HG02884 (cell line): ENCODE results near the gene TMEM156.
"Not testable (repeated sequence)": the region's sequence is repeated elsewhere in the genome, so short reads cannot be mapped to it uniquely, and the experiment has no call there.

Source experiments
- ATAC-seq: cut with Tn5 transposase; IDR thresholded peaks from one replicate; pipeline ENCODE4 v1.9.1; 2021; ENCODE audit warnings: mild to moderate bottlenecking, moderate library complexity; ENCODE audit not compliant: unreplicated experiment

TMEM156 gene

GRCh38 chr4:39044364-39044955, 12.3 kb upstream of the TMEM156 start:
- peak; percentile 60 for ATAC-seq

GRCh38 chr4:39043861-39044363, 11.7 kb upstream of the TMEM156 start:
- no peak for ATAC-seq

GRCh38 chr4:39043058-39043860, 11.1 kb upstream of the TMEM156 start:
- ATAC-seq: no peak

- no peak for ATAC-seq
Measured at GRCh38 chr4:39042366-39042765, 10.2 kb upstream of the TMEM156 start.

- no peak for ATAC-seq
Measured at GRCh38 chr4:39039108-39039507, 6.9 kb upstream of the TMEM156 start.

GRCh38 chr4:39037941-39038340, 5.7 kb upstream of the TMEM156 start:
- no peak for ATAC-seq

GRCh38 chr4:39037491-39037825, 5.2 kb upstream of the TMEM156 start:
- ATAC-seq: no peak

- no peak for ATAC-seq
Measured at GRCh38 chr4:39036172-39036571, 4.0 kb upstream of the TMEM156 start.

GRCh38 chr4:39031590-39032020, 604 bp downstream of the TMEM156 start:
- not testable (repeated sequence) for ATAC-seq

- ATAC-seq: no peak
Measured at GRCh38 chr4:39030725-39031124, 1.5 kb downstream of the TMEM156 start.

- ATAC-seq: no peak
Measured at GRCh38 chr4:39029752-39030694, 2.2 kb downstream of the TMEM156 start.

GRCh38 chr4:39026096-39026495, 6.1 kb downstream of the TMEM156 start:
- ATAC-seq: no peak

- ATAC-seq: no peak
Measured at GRCh38 chr4:39025552-39026085, 6.6 kb downstream of the TMEM156 start.

GRCh38 chr4:39024311-39024865, 7.8 kb downstream of the TMEM156 start:
- no peak for ATAC-seq

GRCh38 chr4:39023059-39023458, 9.2 kb downstream of the TMEM156 start:
- no peak for ATAC-seq

GRCh38 chr4:39022241-39022640, 10.0 kb downstream of the TMEM156 start:
- no peak for ATAC-seq

- ATAC-seq: no peak
Measured at GRCh38 chr4:39021631-39022030, 10.6 kb downstream of the TMEM156 start.

GRCh38 chr4:39020130-39020529, 12.1 kb downstream of the TMEM156 start:
- ATAC-seq: no peak

- ATAC-seq: no peak
Measured at GRCh38 chr4:39014028-39014427, 18.2 kb downstream of the TMEM156 start.

GRCh38 chr4:39004758-39005157, 27.5 kb downstream of the TMEM156 start:
- no peak for ATAC-seq

GRCh38 chr4:39002058-39002457, 30.2 kb downstream of the TMEM156 start:
- ATAC-seq: not testable (repeated sequence)
